AML-193 (cell line): Measurements from ENCODE around the gene CDIP1.

Experiments
- DNase-seq, 2 experiments: peaks; one replicate each; lab custom pipeline; 2025; lab: John Stamatoyannopoulos, UW

The CDIP1 gene

GRCh38 chr16:4489030-4489429 lies 49.5 kb downstream of the CDIP1 start:
- DNase-seq = no peak

GRCh38 chr16:4488499-4488967 lies 50.0 kb downstream of the CDIP1 start:
- no peak for DNase-seq

GRCh38 chr16:4487955-4488498 lies 50.5 kb downstream of the CDIP1 start:
- DNase-seq = no peak

- no peak for DNase-seq
These were observed 52.3 kb downstream of the CDIP1 start for GRCh38 chr16:4486126-4486893.

GRCh38 chr16:4481963-4482362 lies 56.6 kb downstream of the CDIP1 start:
- no peak for DNase-seq

- no peak for DNase-seq
These were observed 57.0 kb downstream of the CDIP1 start for GRCh38 chr16:4481526-4481925.

GRCh38 chr16:4477966-4478365 lies 60.6 kb downstream of the CDIP1 start:
- DNase-seq = peak; percentile 26 to 46

- peak; percentile 82 to 83 for DNase-seq
These were observed 62.4 kb downstream of the CDIP1 start, which contains the start of gene HMOX2 for GRCh38 chr16:4475880-4476788. Gene HMOX2 (plus strand): TSS chr16:4476398. CDS start chr16:4505525, 29,127 bp downstream.

- DNase-seq = peak; percentile 85 to 89
These were observed 64.2 kb downstream of the CDIP1 start, which contains the start of gene NMRAL1 for GRCh38 chr16:4474192-4474961. Gene NMRAL1 (minus strand): TSS chr16:4474625. CDS start chr16:4474132, 493 bp downstream.

- DNase-seq = no peak
These were observed 65.7 kb downstream of the CDIP1 start for GRCh38 chr16:4472880-4473279.

GRCh38 chr16:4471869-4472268 lies 66.7 kb downstream of the CDIP1 start:
- DNase-seq = no peak

- DNase-seq = no peak
These were observed 69.6 kb downstream of the CDIP1 start for GRCh38 chr16:4468972-4469371.

- DNase-seq = no peak
These were observed 70.7 kb downstream of the CDIP1 start for GRCh38 chr16:4467916-4468315.

- no peak for DNase-seq
These were observed 72.4 kb downstream of the CDIP1 start for GRCh38 chr16:4465977-4466779.

GRCh38 chr16:4463522-4464163 lies 74.9 kb downstream of the CDIP1 start:
- no peak for DNase-seq

- DNase-seq = no peak
These were observed 77.1 kb downstream of the CDIP1 start for GRCh38 chr16:4461250-4462085.

- no peak for DNase-seq
These were observed 77.7 kb downstream of the CDIP1 start for GRCh38 chr16:4460936-4461249.
